ENCODE results near the gene TNFSF8. TPM values are rescaled to one million over a fixed set of nuclear protein-coding genes. Genes with fewer than 3 reads are reported as not detected.
A peak's percentile ranks its signal among the peaks of the same experiment; 100 is the strongest.

Gene TNFSF8
- total RNA-seq, 1 donor from 2014 or later, result 0.46 TPM

- DNase-seq, result no peak
- intact Hi-C loops (cut with DNase I), result no loop called here
- no peak for ATAC-seq (ENCODE audit: poor library complexity)
Measured at GRCh38 chr9:114854736-114855355, 75.5 kb downstream of the TNFSF8 start.

- intact Hi-C loops (cut with DNase I), result no loop called here
- ATAC-seq (ENCODE audit: poor library complexity), result no peak
- DNase-seq, result no peak
Measured at GRCh38 chr9:114853071-114853855, 77.1 kb downstream of the TNFSF8 start.

- DNase-seq (no peak), ATAC-seq (ENCODE audit: poor library complexity) (peak; percentile 56)
- intact Hi-C loops (cut with DNase I), result no loop called here
Measured at GRCh38 chr9:114852050-114852594, 78.3 kb downstream of the TNFSF8 start.

- intact Hi-C loops (cut with DNase I), result no loop called here
- ATAC-seq (ENCODE audit: poor library complexity) (no peak), DNase-seq (no peak)
Measured at GRCh38 chr9:114851306-114851705, 79.1 kb downstream of the TNFSF8 start.

Other genes with a start within 250 kb of the TNFSF8 start
- not detected for gene TEX48, start 248.4 kb downstream of the TNFSF8 start, total RNA-seq
- gene TNFSF15, start 124.6 kb downstream of the TNFSF8 start, total RNA-seq, result not detected
- 1.1 TPM for gene TNC, start 187.6 kb upstream of the TNFSF8 start, total RNA-seq

Measured in Right ventricle myocardium superior (tissue), 1 donor.